Measurements from ENCODE around the gene MAP2.

DNA sequence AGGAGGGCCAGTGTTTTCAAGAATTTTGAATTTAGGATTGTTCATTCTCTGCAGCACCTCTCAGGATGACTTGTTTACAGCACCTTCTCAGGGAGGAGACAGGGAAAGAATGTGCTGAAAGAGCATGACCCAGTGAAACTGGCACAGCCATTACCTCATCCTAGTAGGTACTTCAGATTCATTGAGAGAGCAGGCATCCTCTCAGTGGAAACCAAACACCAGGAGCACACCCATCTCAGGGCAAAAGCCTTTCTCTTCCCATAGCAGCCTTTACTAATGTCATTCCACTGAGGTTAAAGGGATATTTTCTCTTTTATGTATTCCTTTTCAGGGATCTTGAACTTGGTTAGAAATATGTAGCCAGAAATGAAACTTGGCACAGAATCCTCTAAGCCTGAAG lies 2.6 kb downstream of the MAP2 start:
- TF ChIP-seq, protein P1, sequence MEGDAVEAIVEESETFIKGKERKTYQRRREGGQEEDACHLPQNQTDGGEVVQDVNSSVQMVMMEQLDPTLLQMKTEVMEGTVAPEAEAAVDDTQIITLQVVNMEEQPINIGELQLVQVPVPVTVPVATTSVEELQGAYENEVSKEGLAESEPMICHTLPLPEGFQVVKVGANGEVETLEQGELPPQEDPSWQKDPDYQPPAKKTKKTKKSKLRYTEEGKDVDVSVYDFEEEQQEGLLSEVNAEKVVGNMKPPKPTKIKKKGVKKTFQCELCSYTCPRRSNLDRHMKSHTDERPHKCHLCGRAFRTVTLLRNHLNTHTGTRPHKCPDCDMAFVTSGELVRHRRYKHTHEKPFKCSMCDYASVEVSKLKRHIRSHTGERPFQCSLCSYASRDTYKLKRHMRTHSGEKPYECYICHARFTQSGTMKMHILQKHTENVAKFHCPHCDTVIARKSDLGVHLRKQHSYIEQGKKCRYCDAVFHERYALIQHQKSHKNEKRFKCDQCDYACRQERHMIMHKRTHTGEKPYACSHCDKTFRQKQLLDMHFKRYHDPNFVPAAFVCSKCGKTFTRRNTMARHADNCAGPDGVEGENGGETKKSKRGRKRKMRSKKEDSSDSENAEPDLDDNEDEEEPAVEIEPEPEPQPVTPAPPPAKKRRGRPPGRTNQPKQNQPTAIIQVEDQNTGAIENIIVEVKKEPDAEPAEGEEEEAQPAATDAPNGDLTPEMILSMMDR (IDR thresholded peaks at IDR 0.05) = no peak
- no peak for TF ChIP-seq POLR2A (IDR thresholded peaks at IDR 0.05)

Measured in heart left ventricle (tissue), 13 donors.